GM12878 (cell line): ENCODE data around the gene DOCK7.
"Not testable (repeated sequence)": the region's sequence is repeated elsewhere in the genome, so short reads cannot be mapped to it uniquely, and the experiment has no call there.

Experiments used
- BMI1 ChIP-seq: fragments of 450-650 bp; IDR thresholded peaks from 2 replicates; pipeline ENCODE4 v1.6.1; 2016; ENCODE audit warnings: mild to moderate bottlenecking, moderate library complexity, borderline replicate concordance
- CEBPZ ChIP-seq: fragments of 150-350 bp; IDR thresholded peaks from 2 replicates; pipeline ENCODE4 v1.6.1; 2016; ENCODE audit warnings: low read depth, low read length
- CTCF ChIP-seq, 3 experiments: IDR thresholded peaks in 2 of 3; conservative IDR thresholded peaks in 1 of 3; 2 replicates each; pipeline ENCODE4 v1.5.1; 2011; ENCODE audit warnings: low read depth in 3 of 3, low read length in 3 of 3, mild to moderate bottlenecking in 3 of 3, control low read depth in 2 of 3, moderate library complexity in 2 of 3, inconsistent platforms in 1 of 3, mixed read lengths in 1 of 3; ENCODE audit not compliant: control insufficient read depth in 2 of 3, insufficient read depth in 1 of 3; ENCODE audit errors: extremely low read depth in 1 of 3
- ETV6 ChIP-seq, 2 experiments: fragments of 450-650 bp in 1 of 2; IDR thresholded peaks in 1 of 2; conservative IDR thresholded peaks in 1 of 2; 2 replicates each; pipeline ENCODE4 v1.6.1; 2014; ENCODE audit warnings: antibody characterized with exemption in 1 of 2, borderline replicate concordance in 1 of 2, low read depth in 1 of 2, mild to moderate bottlenecking in 1 of 2, moderate library complexity in 1 of 2
- FOXM1 ChIP-seq: IDR thresholded peaks from 2 replicates; pipeline ENCODE4 v1.6.1; 2012; ENCODE audit warnings: low read depth, mild to moderate bottlenecking, inconsistent platforms, low read length, moderate library complexity
- HCFC1 ChIP-seq: fragments of 150-350 bp; IDR thresholded peaks from 2 replicates; pipeline ENCODE4 v1.6.1; 2014; ENCODE audit warnings: low read length
- MAX ChIP-seq: IDR thresholded peaks from 2 replicates; pipeline ENCODE4 v1.6.1; 2012; ENCODE audit warnings: low read depth, low read length, improper control_type of control experiment
- POLR2A ChIP-seq: IDR thresholded peaks from 2 replicates; pipeline ENCODE4 v1.6.1; 2011; ENCODE audit warnings: low read depth, mild to moderate bottlenecking, low read length
- PRDM15 ChIP-seq: fragments of 450-650 bp; formaldehyde crosslinking; IDR thresholded peaks from 2 replicates; pipeline ENCODE4 v1.4.0; 2020; ENCODE audit warnings: mild to moderate bottlenecking, moderate library complexity
- RAD21 ChIP-seq: IDR thresholded peaks from 2 replicates; pipeline ENCODE4 v1.6.1; 2011; ENCODE audit warnings: mild to moderate bottlenecking, low read depth, low read length, moderate library complexity; ENCODE audit not compliant: insufficient read depth
- SUZ12 ChIP-seq: fragments of 200-600 bp; sonication (generic); IDR thresholded peaks from one replicate; pipeline ENCODE4 v1.6.1; 2018; ENCODE audit warnings: antibody characterized with exemption, mild to moderate bottlenecking; ENCODE audit not compliant: unreplicated experiment

GRCh38 chr1:62698161-62698560 is 10.0 kb upstream of the DOCK7 start:
- not testable (repeated sequence) for TF ChIP-seq CTCF (IDR thresholded peaks at IDR 0.05 in 2 of 3, conservative IDR thresholded peaks at IDR 0.05 in 1 of 3; ENCODE audit: control insufficient read depth in 2 of 3, extremely low read depth in 1 of 3, insufficient read depth in 1 of 3, low read depth in 3 of 3, low read length in 3 of 3); SUZ12; PRDM15 (CRISPR knock-in tag); FOXM1; POLR2A; BMI1; RAD21; MAX; ETV6 (conservative IDR thresholded peaks at IDR 0.05 in 1 of 2, IDR thresholded peaks at IDR 0.05 in 1 of 2; ENCODE audit: borderline replicate concordance in 1 of 2, low read depth in 1 of 2); HCFC1; CEBPZ
